K562 treated with DMSO at 1 percent for 12 hours (cell line): Measurements from ENCODE around the gene IQCK. TPM values are rescaled to one million over a fixed set of nuclear protein-coding genes. Genes with fewer than 3 reads are reported as not detected.

Experiments
- total RNA-seq: library from RNA; unstranded; fragments of 300-600 nt; gene quantifications from 2 replicates; pipeline ENCODE4 v1.2.3, GENCODE V29; 2022; ENCODE audit not compliant: insufficient read depth

Gene IQCK, protein sequence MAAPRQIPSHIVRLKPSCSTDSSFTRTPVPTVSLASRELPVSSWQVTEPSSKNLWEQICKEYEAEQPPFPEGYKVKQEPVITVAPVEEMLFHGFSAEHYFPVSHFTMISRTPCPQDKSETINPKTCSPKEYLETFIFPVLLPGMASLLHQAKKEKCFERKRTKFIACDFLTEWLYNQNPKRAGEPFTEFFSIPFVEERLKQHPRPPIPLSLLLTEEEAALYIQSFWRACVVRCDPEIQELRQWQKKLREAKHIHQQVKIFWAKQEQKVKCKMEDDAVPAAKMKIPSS
- total RNA-seq, result 8.0 TPM in 1 of 2 replicates, not detected in the other

GRCh38 chr16:19717741-19718623 is at the start of gene IQCK, which contains the start of gene KNOP1:
Gene IQCK (plus strand): TSS chr16:19718271. CDS start chr16:19718307, 36 bp downstream.
Gene KNOP1 (minus strand): TSS chr16:19718227. CDS start chr16:19715035, 3,192 bp downstream.

DNA sequence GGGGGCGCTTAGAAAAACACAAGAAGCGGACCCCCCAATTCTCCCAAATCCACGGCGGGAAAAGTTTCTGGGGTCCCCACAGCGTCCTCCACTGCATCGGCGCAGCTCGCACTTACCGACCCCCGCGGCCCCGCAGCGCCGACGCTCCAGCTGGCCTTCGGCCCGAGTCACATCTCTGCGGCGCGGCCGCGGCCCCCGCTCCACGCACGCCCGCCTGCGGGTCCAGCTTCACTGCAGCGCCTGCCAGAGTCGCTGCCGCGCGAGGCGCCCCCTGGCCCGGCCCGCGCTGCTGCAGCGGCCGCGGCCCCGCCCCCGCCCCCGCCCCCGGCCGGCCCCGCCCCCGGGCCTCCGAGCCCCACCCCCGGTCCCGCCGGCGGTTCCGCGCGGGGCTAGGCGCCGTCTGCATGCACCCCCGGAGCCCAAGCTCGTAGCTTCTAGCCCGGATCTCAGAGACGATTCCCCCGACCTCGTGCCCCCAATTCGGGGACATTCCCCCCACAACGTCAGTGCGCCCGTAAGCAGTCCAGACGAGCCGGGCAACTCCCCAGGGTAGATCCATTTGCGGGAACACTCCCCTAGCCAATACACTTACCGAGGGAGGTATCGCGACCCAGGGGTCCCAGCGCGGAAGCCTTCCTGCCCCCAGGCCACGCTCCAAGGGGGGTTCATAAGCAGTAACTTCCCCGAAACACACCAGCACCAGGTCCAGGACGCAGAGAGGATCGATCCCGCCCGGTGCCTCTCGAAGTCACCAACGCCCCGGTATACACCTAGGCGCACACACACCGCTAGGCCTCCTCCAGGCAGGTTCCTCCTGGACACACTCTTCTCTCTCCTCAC is 166.8 kb downstream of the IQCK start, which contains the start of gene GPRC5B:
GPRC5B (minus strand) TSS at position 238 of the 840 bp plus-strand sequence. CDS start 12,003 bp downstream, outside the sequence.

Other genes with a start within 250 kb of the IQCK start
- 39.1 and 78.9 TPM in 2 replicates for gene GDE1, start 196.2 kb upstream of the IQCK start, total RNA-seq
- gene CCP110, start 194.3 kb upstream of the IQCK start, total RNA-seq, result 1.9 and 12.3 TPM in 2 replicates
- 9.9 and 20.4 TPM in 2 replicates for gene VPS35L, start 162.6 kb upstream of the IQCK start, total RNA-seq
- gene KNOP1, start within 50 bp of the IQCK start, total RNA-seq, result 14.6 and 22.4 TPM in 2 replicates
- 1.4 and 2.6 TPM in 2 replicates for gene GPRC5B, start 166.6 kb downstream of the IQCK start, total RNA-seq